Measurements from ENCODE around the gene CLSTN1. TPM values are rescaled to one million over a fixed set of nuclear protein-coding genes. Genes with fewer than 3 reads are reported as not detected.

Gene CLSTN1
- total RNA-seq, 1 experiment from 2014 or later: 106 TPM

GRCh38 chr1:9687120-9687873 is 136.5 kb downstream of the CLSTN1 start:
- no peaks in the 10 kb centered on the region for H3K36me3 Mint-ChIP-seq (ENCODE audit: insufficient read depth, unreplicated experiment)
- intact Hi-C loops (cut with micrococcal nuclease): no loop called here
- ChIA-PET POLR2A (interaction anchor here (1.2 kb wide), 1 partner anchor 13 kb away, joined by 3 read pairs; no protein-coding TSS in a partner anchor), CTCF (interaction anchor here (0.6 to 1.1 kb wide), 4 partner anchors 44 to 508 kb away, joined by 3 to 5 read pairs (median 3); no protein-coding TSS in a partner anchor)
- BruUV-seq (replicated peaks): no TSS peak
- no peak for TF ChIP-seq CTCF (IDR thresholded peaks at IDR 0.05; ENCODE audit: unreplicated experiment)
- no peaks in the 10 kb centered on the region for H3K9me3 Mint-ChIP-seq (ENCODE audit: unreplicated experiment)
- peak; percentile 46 for DNase-seq (ENCODE audit: unreplicated experiment)
- no peak overlapping the region for H3K27ac Mint-ChIP-seq (ENCODE audit: low read depth, unreplicated experiment)
- H3K4me3 Mint-ChIP-seq (ENCODE audit: unreplicated experiment): peak overlapping the region; percentile 83
- peaks cover 15% of the 10 kb centered on the region for H3K4me1 Mint-ChIP-seq (ENCODE audit: insufficient read depth, unreplicated experiment)
- no peaks in the 10 kb centered on the region for H3K27me3 Mint-ChIP-seq (ENCODE audit: insufficient read depth, unreplicated experiment)

GRCh38 chr1:9684801-9685200 is 139.0 kb downstream of the CLSTN1 start:
- TF ChIP-seq CTCF (IDR thresholded peaks at IDR 0.05; ENCODE audit: unreplicated experiment): no peak
- intact Hi-C loops (cut with micrococcal nuclease): no loop called here

GRCh38 chr1:9680828-9681227 is 142.9 kb downstream of the CLSTN1 start:
- no peak for TF ChIP-seq CTCF (IDR thresholded peaks at IDR 0.05; ENCODE audit: unreplicated experiment)

More at GRCh38 chr1:9684801-9685200, 139.0 kb downstream of the CLSTN1 start:
- Mint-ChIP-seq H3K27ac (ENCODE audit: low read depth, unreplicated experiment) (no peak overlapping the region), H3K9me3 (ENCODE audit: unreplicated experiment) (no peaks in the 10 kb centered on the region), H3K4me1 (ENCODE audit: insufficient read depth, unreplicated experiment) (peaks cover 8% of the 10 kb centered on the region), H3K4me3 (ENCODE audit: unreplicated experiment) (no peak overlapping the region), H3K36me3 (ENCODE audit: insufficient read depth, unreplicated experiment) (no peaks in the 10 kb centered on the region), H3K27me3 (ENCODE audit: insufficient read depth, unreplicated experiment) (no peaks in the 10 kb centered on the region)
- no TSS peak for BruUV-seq (replicated peaks)
- DNase-seq (ENCODE audit: unreplicated experiment): no peak
- ChIA-PET CTCF (no interaction called here), POLR2A (interaction anchor here (0.6 kb wide), 1 partner anchor 261 kb away, joined by 3 read pairs; no protein-coding TSS in a partner anchor)

GRCh38 chr1:9680091-9680490 is 143.7 kb downstream of the CLSTN1 start:
- no peak for TF ChIP-seq CTCF (IDR thresholded peaks at IDR 0.05; ENCODE audit: unreplicated experiment)
- ChIA-PET CTCF (interaction anchor here (1.0 kb wide), 1 partner anchor 36 kb away, joined by 3 read pairs; no protein-coding TSS in a partner anchor), POLR2A (interaction anchor here (0.8 to 1.2 kb wide), 2 partner anchors 28 to 35 kb away, joined by 3 to 7 read pairs; partner anchors contain the start of gene PIK3CD)
- Mint-ChIP-seq H3K27me3 (ENCODE audit: insufficient read depth, unreplicated experiment) (no peaks in the 10 kb centered on the region), H3K36me3 (ENCODE audit: insufficient read depth, unreplicated experiment) (no peaks in the 10 kb centered on the region), H3K4me3 (ENCODE audit: unreplicated experiment) (no peak overlapping the region), H3K4me1 (ENCODE audit: insufficient read depth, unreplicated experiment) (no peaks in the 10 kb centered on the region), H3K27ac (ENCODE audit: low read depth, unreplicated experiment) (no peak overlapping the region), H3K9me3 (ENCODE audit: unreplicated experiment) (no peaks in the 10 kb centered on the region)
- BruUV-seq (replicated peaks): no TSS peak
- intact Hi-C loops (cut with micrococcal nuclease): no loop called here
- no peak for DNase-seq (ENCODE audit: unreplicated experiment)

More at GRCh38 chr1:9680828-9681227, 142.9 kb downstream of the CLSTN1 start:
- DNase-seq (ENCODE audit: unreplicated experiment): no peak
- peaks cover 3% of the 10 kb centered on the region for H3K4me1 Mint-ChIP-seq (ENCODE audit: insufficient read depth, unreplicated experiment)
- no peak overlapping the region for H3K27ac Mint-ChIP-seq (ENCODE audit: low read depth, unreplicated experiment)
- H3K9me3 Mint-ChIP-seq (ENCODE audit: unreplicated experiment): no peaks in the 10 kb centered on the region
- H3K36me3 Mint-ChIP-seq (ENCODE audit: insufficient read depth, unreplicated experiment): no peaks in the 10 kb centered on the region
- intact Hi-C loops (cut with micrococcal nuclease): no loop called here
- BruUV-seq (replicated peaks): no TSS peak
- CTCF ChIA-PET: interaction anchor here (1.0 to 2.0 kb wide), 3 partner anchors 37 to 58 kb away, joined by 3 to 4 read pairs (median 3); no protein-coding TSS in a partner anchor
- POLR2A ChIA-PET: interaction anchor here (0.6 to 1.5 kb wide), 3 partner anchors 36 to 104 kb away, joined by 3 to 7 read pairs (median 4); no protein-coding TSS in a partner anchor
- H3K4me3 Mint-ChIP-seq (ENCODE audit: unreplicated experiment): no peak overlapping the region
- no peaks in the 10 kb centered on the region for H3K27me3 Mint-ChIP-seq (ENCODE audit: insufficient read depth, unreplicated experiment)

All from MCF 10A (cell line).